Measurements from ENCODE around the gene LRP2.

LRP2 gene

DNA sequence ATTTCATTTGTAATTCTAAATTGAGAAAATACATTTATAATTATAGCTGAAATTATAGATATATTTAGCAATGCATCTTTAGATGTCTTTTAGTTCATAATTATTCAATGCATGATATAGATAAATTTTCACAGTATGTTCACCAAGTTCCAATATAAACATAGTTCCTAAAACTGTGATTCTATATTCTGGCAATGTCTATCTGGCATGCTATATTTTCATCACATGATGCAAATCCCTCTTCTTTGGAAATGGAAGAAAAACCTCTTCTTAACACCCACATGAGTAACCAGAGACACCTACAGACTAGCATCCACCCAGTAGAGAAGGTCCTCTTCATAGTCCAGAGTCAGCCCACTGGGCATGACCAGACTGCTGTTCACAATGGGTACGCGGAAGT, 157.2 kb downstream of the LRP2 start:
- no peak overlapping the region for H3K27ac ChIP-seq
- TF ChIP-seq, protein P1, sequence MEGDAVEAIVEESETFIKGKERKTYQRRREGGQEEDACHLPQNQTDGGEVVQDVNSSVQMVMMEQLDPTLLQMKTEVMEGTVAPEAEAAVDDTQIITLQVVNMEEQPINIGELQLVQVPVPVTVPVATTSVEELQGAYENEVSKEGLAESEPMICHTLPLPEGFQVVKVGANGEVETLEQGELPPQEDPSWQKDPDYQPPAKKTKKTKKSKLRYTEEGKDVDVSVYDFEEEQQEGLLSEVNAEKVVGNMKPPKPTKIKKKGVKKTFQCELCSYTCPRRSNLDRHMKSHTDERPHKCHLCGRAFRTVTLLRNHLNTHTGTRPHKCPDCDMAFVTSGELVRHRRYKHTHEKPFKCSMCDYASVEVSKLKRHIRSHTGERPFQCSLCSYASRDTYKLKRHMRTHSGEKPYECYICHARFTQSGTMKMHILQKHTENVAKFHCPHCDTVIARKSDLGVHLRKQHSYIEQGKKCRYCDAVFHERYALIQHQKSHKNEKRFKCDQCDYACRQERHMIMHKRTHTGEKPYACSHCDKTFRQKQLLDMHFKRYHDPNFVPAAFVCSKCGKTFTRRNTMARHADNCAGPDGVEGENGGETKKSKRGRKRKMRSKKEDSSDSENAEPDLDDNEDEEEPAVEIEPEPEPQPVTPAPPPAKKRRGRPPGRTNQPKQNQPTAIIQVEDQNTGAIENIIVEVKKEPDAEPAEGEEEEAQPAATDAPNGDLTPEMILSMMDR (IDR thresholded peaks at IDR 0.05): no peak
- intact Hi-C loops (cut with DNase I; ENCODE audit: low total_unique reads): loop anchor here (5.0 kb wide), 1 partner anchor 112 kb away; no protein-coding TSS in a partner anchor
- no peaks in the 10 kb centered on the region for H3K36me3 ChIP-seq
- no peak overlapping the region for H3K4me3 ChIP-seq
- H3K27me3 ChIP-seq: no peaks in the 10 kb centered on the region
- no peak for DNase-seq
- no peaks in the 10 kb centered on the region for H3K4me1 ChIP-seq
- H3K9me3 ChIP-seq: no peaks in the 10 kb centered on the region

DNA sequence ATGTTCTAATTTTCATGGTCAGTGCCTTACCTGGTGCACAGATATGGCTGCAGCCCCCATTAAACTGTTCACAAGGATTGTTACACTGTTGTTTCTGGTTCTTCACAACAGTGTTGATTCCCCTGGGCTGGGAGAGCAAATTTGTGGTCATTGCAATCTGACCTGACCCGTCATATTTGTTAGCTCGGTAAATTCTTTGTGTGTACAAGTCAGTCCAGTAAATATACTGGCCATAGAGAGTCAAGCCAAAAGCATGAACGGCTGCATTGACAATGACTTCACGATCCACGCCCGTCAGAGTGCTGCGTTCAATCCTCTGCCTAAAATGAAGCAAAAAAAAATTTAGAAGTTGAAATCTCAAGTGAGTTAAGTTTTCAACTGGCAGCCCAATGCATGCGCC, 158.4 kb downstream of the LRP2 start:
- no peak overlapping the region for H3K4me3 ChIP-seq
- no peak for DNase-seq
- no peaks in the 10 kb centered on the region for H3K27me3 ChIP-seq

DNA sequence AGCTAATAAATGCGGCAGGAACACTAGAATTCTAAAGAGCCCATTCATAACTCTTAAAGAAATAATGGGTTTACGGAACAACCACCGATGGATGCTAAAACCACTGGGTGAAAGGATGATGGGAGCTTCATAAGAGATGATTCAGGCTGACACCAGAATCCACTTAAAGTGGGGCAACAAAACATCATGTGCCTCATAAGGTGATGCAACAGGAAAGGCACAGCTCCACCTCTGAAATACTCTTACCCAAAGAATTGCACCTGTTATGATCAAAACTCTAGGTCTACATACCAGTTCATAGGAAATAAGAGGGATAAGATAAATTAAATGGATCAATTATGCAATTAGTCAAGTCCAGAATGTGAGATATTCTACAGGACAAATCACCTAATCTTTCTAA, 161.6 kb downstream of the LRP2 start:
- TF ChIP-seq, protein P1 (IDR thresholded peaks at IDR 0.05): no peak
- Histone ChIP-seq H3K4me1 (no peaks in the 10 kb centered on the region), H3K4me3 (no peak overlapping the region), H3K36me3 (no peaks in the 10 kb centered on the region), H3K9me3 (no peaks in the 10 kb centered on the region), H3K27me3 (no peaks in the 10 kb centered on the region), H3K27ac (no peak overlapping the region)
- DNase-seq: no peak
- intact Hi-C loops (cut with DNase I; ENCODE audit: low total_unique reads): no loop called here

More for the DNA sequence above, 158.4 kb downstream of the LRP2 start:
- Histone ChIP-seq H3K36me3 (no peaks in the 10 kb centered on the region), H3K27ac (no peak overlapping the region), H3K9me3 (no peaks in the 10 kb centered on the region), H3K4me1 (no peaks in the 10 kb centered on the region)
- TF ChIP-seq, protein P1 (IDR thresholded peaks at IDR 0.05): no peak
- intact Hi-C loops (cut with DNase I; ENCODE audit: low total_unique reads): no loop called here

DNA sequence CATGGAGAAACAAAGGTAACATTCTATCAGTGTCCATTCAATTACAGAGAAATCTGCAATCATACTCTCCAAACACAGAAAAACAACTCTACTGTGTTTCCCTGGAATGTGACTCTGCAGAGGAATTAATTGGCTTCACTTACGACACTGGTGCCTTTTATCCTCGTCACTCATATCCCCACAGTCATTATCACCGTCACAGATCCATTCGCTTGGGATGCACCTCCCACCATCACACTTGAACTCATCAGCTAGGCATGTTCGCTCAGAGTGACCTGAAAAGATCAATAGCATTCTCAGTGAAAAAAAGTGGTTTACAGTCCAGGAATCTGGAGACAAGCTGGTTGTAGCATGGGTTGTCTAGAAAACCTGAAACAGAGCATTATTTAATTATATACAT, 168.7 kb downstream of the LRP2 start:
- Histone ChIP-seq H3K9me3 (no peaks in the 10 kb centered on the region), H3K36me3 (no peaks in the 10 kb centered on the region), H3K27me3 (no peaks in the 10 kb centered on the region), H3K4me1 (no peaks in the 10 kb centered on the region), H3K4me3 (no peak overlapping the region), H3K27ac (no peak overlapping the region)
- TF ChIP-seq, protein P1 (IDR thresholded peaks at IDR 0.05): no peak
- intact Hi-C loops (cut with DNase I; ENCODE audit: low total_unique reads): no loop called here
- no peak for DNase-seq

DNA sequence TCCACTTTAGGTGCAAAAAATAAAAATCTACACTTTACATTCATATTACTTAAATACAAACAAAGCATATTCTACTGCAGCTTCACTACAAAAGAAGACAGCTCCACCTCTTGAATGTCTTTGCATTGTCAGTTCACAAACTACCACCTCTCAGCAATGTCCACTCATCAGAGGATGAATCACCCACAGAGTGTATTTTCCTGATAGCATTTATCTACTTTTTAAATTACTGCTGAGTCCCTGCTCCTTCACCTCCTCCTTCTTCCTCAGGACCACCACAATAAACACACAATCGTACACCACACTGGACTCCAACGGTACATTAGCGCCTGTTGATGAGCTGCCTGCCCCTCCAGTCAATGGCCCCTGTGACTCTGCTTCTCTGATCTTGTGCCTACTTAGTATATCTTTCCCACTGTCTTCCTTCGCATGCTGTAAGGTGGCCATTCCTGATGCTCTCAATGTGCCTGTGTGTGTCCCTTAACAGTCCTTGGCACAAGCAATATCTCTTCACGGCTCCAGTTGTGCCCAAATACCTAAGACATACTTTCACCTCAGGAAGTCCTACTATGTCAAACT, 172.0 kb downstream of the LRP2 start:
- no peaks in the 10 kb centered on the region for H3K27me3 ChIP-seq
- H3K36me3 ChIP-seq: no peaks in the 10 kb centered on the region
- no peaks in the 10 kb centered on the region for H3K4me1 ChIP-seq
- intact Hi-C loops (cut with DNase I; ENCODE audit: low total_unique reads): no loop called here
- no peak for DNase-seq
- TF ChIP-seq, protein P1 (IDR thresholded peaks at IDR 0.05): no peak
- no peak overlapping the region for H3K4me3 ChIP-seq
- H3K27ac ChIP-seq: no peak overlapping the region
- no peaks in the 10 kb centered on the region for H3K9me3 ChIP-seq

DNA sequence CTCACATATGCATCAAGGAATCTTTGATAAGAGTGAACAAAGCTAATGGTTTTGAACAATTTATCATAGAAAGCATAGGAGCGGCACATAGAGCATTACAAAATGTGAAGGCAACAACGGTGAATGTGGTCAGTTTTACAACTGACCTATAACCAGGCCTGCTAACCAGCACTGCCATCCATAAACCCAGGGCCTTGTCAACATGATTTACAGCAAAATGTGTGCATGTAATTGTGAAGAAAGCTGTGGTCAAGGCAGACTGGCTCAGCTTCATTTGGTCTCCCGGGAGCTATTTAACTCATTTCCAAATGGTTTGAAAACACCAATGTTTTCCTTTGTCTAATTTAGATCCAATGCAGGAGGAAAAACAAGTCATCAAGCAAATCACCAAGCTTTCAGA, 173.2 kb downstream of the LRP2 start:
- no peaks in the 10 kb centered on the region for H3K36me3 ChIP-seq
- no peaks in the 10 kb centered on the region for H3K27me3 ChIP-seq
- H3K27ac ChIP-seq: no peak overlapping the region
- no peaks in the 10 kb centered on the region for H3K9me3 ChIP-seq
- H3K4me1 ChIP-seq: no peaks in the 10 kb centered on the region
- intact Hi-C loops (cut with DNase I; ENCODE audit: low total_unique reads): no loop called here
- TF ChIP-seq, protein P1 (IDR thresholded peaks at IDR 0.05): no peak
- no peak for DNase-seq
- H3K4me3 ChIP-seq: no peak overlapping the region
